Measurements from ENCODE around the gene GARIN3.
A peak's percentile ranks its signal among the peaks of the same experiment; 100 is the strongest.

Gene GARIN3

DNA sequence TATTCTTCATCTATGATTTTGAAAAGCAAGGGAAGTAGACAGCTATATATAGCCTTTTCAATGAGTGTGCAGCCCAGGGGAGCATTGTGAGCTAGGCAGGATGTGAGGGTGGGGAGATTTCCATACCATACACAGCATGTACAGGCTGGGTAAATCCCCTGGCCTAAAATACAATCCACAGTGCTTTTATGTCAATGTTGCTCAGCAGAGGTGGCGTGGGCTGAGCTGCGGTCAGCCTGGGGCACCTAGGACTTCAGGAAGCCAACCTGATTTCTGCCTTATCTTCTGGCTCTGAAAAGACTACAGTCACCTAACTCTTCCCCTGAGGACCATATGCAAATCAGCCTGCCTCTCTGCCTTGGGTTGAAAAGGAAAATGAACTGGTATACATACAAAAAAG, 6.3 kb upstream of the GARIN3 start:
- no peak for DNase-seq
- TF ChIP-seq POLR2A (IDR thresholded peaks at IDR 0.05; ENCODE audit: low read length) (no peak), GATA1 (IDR thresholded peaks at IDR 0.05; ENCODE audit: low read depth, low read length) (no peak)

DNA sequence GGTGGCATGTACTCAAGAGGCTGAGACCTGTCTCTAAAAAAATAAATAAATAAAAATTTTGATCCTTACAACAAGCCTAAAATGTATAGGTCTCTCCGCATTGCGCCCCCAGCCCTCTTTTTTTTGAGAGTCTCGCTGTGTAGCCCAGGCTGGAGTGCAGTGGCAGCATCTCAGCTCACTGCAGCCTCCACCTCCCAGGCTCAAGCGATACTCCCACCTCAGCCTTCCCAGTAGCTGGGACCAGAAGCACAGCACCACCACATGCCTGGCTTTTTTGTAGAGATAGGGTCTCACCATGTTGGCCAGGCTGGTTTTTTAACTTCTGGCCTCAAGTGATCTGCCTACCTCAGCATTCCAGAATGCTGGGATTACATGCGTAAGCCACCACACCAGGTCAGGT, 2.2 kb upstream of the GARIN3 start:
- no peak for DNase-seq
- TF ChIP-seq GATA1 (IDR thresholded peaks at IDR 0.05; ENCODE audit: low read depth, low read length) (no peak), POLR2A (IDR thresholded peaks at IDR 0.05; ENCODE audit: low read length) (no peak)

DNA sequence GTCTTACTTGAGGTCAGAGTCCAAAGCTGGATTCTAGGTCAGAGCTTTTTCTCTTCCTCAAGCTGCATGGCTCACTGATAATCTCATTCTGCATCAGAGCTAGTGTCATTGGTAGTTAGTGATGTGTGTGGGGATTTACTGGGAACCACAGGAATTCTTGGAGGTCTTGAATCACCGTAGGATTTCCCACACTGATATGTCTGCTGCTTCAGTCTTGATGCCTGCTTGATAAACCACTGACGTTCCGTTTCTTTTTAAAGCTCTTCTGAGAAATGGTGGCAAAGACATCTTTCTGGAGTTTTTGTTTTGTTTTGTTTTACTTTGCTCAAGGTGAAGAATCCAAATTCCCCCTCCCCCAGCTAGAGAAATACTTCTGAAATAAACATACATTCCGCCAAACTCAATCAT, 1.2 kb upstream of the GARIN3 start:
- no peak for DNase-seq
- TF ChIP-seq POLR2A (IDR thresholded peaks at IDR 0.05; ENCODE audit: low read length) (no peak), GATA1 (IDR thresholded peaks at IDR 0.05; ENCODE audit: low read depth, low read length) (no peak)

DNA sequence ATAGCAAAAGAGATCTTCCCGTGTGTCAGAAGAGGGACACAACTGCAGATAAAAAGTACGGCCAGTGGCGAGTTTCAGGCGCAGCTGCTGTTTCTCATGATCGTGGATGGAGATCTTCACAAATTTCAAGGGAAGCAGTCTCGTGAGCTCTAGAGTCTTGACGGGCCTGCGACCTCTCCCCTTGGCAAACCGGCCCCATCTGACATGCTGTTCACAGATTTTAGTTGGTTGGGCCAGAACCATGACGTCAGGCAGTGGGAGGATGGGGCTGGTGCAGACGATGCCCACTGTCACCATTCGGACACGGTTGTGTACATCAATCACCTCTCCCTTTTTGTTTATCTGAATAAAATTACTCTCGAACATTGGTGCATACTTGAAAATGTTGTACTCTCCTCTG, 396 bp downstream of the GARIN3 start:
- DNase-seq = no peak
- no peak for TF ChIP-seq POLR2A (IDR thresholded peaks at IDR 0.05; ENCODE audit: low read length)
- TF ChIP-seq GATA1 (IDR thresholded peaks at IDR 0.05; ENCODE audit: low read depth, low read length) = no peak

DNA sequence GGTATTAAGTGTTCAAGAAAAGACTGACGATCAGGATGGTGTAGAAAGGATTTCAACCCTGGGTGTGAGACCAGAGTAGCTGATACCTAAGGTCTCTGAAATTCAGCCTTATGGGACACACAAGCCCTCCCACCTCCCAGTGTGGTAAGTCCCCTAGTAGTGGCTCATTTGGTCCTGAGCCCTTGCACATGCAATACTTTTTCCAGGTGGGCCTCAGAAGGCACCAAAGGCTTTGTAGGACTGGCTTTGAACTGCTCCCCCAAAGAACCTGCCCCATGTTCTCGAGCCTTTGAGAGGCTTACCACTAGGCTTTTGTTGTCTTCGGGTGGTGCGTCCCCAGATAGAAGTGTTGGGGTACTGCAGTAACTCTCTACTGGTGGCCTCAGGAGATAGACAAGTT, 803 bp downstream of the GARIN3 start:
- TF ChIP-seq GATA1 (IDR thresholded peaks at IDR 0.05; ENCODE audit: low read depth, low read length) (no peak), POLR2A (IDR thresholded peaks at IDR 0.05; ENCODE audit: low read length) (no peak)

DNA sequence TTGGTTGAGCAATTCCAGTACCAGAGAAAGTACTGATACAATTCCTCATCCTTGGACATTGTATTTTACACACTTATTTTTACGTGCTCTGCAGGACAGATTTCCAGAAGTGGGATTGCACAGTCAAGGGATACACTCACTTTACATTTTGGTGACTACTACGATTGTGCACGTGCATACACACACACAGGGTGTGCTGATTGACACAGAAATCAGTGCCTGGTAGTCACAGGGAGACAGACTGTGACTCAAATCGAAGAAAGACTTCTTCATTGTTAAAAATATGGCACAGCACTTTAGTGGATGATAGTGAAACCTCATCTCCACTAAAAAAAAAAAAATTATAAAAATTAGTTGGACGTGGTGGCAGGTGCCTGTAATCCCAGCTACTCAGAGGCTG, 1.5 kb downstream of the GARIN3 start:
- DNase-seq = no peak
- TF ChIP-seq GATA1 (IDR thresholded peaks at IDR 0.05; ENCODE audit: low read depth, low read length) (no peak), POLR2A (IDR thresholded peaks at IDR 0.05; ENCODE audit: low read length) (no peak)

More for the DNA sequence above, 803 bp downstream of the GARIN3 start:
- DNase-seq = no peak

DNA sequence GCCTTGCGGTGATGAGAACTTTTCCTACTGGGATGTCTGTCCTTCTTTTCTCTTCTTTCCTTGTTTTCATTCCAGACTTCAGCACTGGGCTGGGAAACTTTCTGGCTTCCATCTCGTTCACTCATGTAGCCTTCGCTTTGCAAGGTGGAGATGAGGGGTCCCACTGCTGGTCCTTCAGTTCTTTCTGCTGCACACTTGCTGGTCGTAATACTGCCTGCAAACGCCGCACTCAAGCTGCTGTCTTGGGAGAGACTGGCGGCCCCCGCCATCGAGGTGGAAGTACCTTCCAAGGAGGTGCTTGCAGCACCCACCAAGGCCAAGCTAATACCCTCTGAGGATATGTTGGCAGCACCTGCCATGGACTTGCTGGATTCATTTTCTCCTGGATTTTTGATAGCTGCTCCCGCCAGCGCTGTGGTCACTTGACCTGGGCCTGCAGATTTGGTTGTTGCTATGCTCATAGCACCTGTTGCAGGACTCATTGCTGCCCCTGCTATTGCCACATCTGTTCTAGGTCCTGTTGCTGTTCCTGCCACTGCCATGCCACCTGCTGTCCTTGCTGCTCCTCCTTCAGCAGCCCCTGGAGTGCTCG, 3.0 kb downstream of the GARIN3 start:
- TF ChIP-seq POLR2A (IDR thresholded peaks at IDR 0.05; ENCODE audit: low read length) = no peak
- no peak for TF ChIP-seq GATA1 (IDR thresholded peaks at IDR 0.05; ENCODE audit: low read depth, low read length)
- DNase-seq = no peak

DNA sequence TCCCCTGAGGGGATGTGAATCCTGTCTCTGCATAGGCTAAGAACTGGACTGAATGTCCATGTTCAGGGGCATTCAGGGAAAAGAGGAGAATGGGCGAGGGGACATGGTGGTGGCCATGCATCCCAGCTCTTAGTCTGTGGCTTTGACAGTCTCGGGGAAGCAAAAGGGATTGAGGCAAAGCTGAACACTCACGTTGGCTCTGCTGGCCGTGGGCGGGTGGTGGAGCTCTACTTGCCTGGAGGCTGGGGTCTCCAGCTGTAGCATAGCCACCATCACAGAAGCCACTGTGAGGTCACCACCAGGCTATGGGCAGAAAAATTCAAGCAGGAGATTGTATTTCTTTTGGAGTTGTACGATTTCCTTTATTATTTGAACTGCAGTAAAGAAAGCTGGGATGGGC, 4.1 kb downstream of the GARIN3 start:
- TF ChIP-seq POLR2A (IDR thresholded peaks at IDR 0.05; ENCODE audit: low read length) (no peak), GATA1 (IDR thresholded peaks at IDR 0.05; ENCODE audit: low read depth, low read length) (no peak)
- DNase-seq = no peak

DNA sequence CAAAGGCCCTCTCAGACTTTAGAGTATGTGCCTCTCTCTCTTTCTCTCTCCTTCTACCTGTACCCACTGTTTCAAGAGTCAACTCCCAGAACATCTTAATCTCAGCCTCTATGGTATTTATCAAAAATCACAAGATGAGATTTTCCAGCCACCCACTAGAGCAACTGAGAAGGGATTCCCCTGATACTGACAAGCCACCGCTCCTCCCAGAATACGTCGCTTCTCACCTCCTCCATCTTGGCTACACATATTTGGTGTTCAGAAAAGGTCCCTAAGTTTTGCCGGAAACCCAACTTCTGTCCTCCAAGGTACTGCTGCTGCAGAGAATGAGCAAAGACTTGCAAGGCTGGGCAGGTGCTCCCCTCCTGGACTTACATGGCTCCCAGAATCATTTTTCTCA, 6.1 kb downstream of the GARIN3 start:
- no peak for TF ChIP-seq POLR2A (IDR thresholded peaks at IDR 0.05; ENCODE audit: low read length)
- TF ChIP-seq GATA1 (IDR thresholded peaks at IDR 0.05; ENCODE audit: low read depth, low read length) = no peak
- no peak for DNase-seq

DNA sequence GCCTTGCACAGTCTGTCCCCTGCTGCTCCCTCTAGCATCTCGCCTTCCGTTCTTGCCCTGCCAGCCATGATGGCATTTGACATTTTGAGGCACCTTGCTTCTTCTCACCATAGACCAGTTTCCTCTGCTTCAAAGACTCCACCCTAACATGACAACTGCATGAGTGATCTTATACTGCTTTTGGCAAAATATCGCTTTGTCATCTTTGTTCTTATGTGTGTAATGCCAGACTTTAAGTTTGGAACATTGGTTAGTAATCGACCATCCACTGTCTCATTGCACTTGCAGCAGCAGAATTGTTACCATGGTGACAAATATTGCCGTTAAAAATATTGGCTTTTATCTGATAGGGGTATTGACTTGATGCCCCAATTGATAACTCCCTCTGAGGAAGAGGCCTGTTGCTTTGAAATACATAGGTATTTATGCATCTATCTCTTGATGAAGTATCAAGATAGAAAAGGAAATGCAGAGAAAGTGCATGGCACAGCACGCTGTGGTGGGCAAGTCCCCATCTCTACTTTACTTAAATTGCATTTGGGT, 6.8 kb downstream of the GARIN3 start:
- no peak for DNase-seq
- TF ChIP-seq GATA1 (IDR thresholded peaks at IDR 0.05; ENCODE audit: low read depth, low read length) (no peak), POLR2A (IDR thresholded peaks at IDR 0.05; ENCODE audit: low read length) (no peak)

DNA sequence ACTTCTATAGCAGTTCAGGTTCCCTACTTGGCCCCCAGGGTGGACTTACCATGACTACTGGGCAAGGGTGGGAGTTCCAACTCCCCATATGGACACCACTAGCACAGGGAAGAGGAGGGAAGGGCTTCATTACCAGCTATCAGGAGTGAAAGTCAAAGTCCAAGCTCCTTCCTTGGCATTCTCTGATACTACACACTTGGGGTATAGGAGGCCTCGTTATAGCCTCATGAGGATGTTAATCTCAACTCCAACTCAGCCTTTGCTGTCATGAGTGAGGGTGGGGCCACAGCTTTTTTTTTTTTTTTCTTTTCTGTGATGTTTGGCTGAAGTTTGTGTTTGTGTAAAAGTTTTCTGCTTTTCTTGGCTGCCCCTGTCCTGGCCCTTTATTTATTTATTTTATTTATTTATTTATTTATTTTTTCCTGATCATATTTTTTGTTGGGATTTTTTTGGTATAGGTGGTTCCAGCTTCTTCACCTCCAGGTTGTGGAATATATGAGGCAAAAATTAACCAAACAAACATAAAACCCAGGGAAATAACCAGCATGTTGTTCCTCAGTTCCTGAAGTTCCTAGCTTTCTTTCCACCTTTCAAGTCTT, 8.7 kb downstream of the GARIN3 start:
- no peak for TF ChIP-seq POLR2A (IDR thresholded peaks at IDR 0.05; ENCODE audit: low read length)
- no peak for TF ChIP-seq GATA1 (IDR thresholded peaks at IDR 0.05; ENCODE audit: low read depth, low read length)
- DNase-seq = no peak

DNA sequence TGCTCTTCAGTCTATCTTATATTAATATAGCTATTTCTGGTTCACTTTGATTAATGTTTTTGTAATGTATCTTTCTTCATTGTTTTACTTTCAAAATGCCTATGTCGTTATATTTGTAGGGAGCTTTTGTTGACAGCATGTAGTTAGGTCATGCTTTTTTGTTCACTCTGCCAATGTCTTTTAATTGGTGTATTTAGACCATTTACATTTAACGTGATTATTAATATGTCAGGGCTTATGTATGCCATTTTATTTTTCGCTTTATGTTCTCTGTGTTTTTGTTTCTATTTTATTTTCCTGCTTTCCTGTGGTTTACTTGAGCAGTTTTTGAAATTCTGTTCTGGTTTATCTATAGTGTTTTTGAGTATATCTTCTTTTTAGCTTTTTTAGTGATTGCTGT, 10.8 kb downstream of the GARIN3 start:
- TF ChIP-seq POLR2A (IDR thresholded peaks at IDR 0.05; ENCODE audit: low read length) = no peak
- no peak for TF ChIP-seq GATA1 (IDR thresholded peaks at IDR 0.05; ENCODE audit: low read depth, low read length)
- DNase-seq = no peak

DNA sequence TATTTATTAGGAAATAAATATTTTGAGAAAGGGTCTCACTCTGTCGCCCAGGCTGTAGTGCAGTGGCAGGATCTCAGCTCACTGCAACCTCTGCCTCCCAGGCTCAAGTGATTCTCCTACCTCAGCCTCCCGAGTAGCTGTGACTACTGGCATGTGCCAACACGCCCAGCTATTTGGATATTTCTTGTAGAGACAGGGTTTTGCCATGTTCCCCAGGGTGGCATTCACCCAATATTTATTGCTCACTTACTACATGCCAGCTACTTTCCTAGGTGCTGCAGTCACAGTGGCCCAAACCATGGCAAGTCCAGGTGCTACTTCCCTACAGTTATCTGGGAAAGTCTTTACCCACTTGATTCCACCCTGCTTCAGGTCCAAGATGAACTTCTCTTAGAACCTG, 15.1 kb downstream of the GARIN3 start:
- DNase-seq = no peak
- TF ChIP-seq GATA1 (IDR thresholded peaks at IDR 0.05; ENCODE audit: low read depth, low read length) (no peak), POLR2A (IDR thresholded peaks at IDR 0.05; ENCODE audit: low read length) (no peak)

DNA sequence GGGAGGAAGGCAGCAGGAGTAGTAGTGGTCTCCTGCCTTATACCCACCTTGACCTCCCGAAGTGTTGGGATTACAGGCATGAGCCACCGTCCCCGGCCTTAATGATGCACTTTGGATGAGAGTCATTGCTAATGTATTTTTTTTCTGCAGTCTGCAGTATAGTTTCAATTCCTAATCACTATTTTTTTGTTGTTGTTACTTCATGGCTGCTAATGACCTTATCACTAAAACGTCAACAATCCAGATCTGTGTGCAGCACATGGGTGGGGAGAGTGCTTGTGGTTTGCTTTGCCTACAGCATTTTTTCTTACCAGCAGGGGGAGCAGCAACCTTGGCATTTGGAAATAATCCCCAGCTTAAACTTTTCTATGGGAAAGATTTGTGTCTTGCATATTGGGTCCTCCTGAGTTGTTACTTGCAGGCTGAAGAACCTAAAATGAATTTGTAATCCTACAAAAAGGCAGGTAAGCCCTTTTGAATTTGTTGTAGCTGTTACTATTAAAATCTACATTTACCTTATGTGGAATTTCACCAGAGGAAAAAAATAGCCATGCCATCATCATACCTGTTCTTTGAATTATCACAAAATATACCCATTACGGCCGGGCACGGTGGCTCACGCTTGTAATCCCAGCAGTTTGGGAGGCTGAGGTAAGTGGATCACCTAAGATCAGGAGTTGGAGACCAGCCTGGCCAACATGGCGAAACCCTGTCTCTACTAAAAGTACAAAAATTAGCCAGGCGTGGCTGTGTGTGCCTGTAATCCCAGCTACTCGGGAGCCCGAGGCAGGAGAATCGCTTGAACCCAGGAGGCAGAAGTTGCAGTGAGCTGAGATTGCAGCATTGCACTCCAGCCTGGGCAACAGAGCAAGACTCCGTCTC, 17.1 kb downstream of the GARIN3 start:
- peak; percentile 88 to 91 for DNase-seq
- no peak for TF ChIP-seq GATA1 (IDR thresholded peaks at IDR 0.05; ENCODE audit: low read depth, low read length)
- no peak for TF ChIP-seq POLR2A (IDR thresholded peaks at IDR 0.05; ENCODE audit: low read length)

Data from erythroblast (primary cell).